Superior temporal gyrus (tissue), 1 donor: ENCODE data around the gene NCR2.

Source experiments
- DNase-seq: peaks from one replicate; pipeline ENCODE4 v3.0.0-alpha.2; 2016; ENCODE audit errors: extremely low spot score

Gene NCR2

DNA sequence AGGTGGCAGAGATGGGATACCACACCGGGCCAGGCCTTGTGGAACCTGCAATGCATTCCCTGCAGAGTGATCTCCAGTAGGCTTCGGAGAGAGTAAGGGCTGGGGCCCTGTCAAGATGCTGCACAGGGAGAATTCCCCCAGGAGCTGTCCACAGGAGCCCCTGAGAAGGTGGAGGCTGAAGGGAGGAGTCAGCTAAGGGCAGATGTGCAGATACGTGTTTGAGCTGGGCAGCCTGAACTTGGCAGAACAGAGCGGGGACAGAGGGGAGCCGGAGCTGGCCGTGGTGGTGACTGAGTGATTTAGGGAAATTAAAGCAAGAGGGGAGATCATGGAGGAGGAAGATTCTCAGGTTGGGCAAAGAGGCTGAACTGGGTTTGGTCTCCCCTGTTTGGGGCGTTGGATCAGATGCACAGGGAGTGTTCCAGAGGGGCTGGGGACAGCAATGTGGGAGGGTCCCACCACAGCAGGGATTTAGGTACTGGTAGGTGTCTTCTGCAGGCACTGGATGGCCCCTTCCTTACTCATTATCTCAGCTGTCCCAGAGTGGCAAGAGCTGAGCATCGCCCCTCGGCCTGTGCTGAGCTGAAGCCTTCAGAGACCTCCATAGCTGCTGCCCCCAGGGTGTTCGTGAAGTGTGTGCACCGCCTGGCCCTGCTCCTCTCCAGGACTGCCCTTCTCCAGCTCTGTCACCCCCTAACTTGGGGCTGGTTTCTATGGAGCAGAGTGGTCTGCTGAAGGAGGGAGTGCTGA is 3.8 kb upstream of the NCR2 start:
- DNase-seq: no peak

DNA sequence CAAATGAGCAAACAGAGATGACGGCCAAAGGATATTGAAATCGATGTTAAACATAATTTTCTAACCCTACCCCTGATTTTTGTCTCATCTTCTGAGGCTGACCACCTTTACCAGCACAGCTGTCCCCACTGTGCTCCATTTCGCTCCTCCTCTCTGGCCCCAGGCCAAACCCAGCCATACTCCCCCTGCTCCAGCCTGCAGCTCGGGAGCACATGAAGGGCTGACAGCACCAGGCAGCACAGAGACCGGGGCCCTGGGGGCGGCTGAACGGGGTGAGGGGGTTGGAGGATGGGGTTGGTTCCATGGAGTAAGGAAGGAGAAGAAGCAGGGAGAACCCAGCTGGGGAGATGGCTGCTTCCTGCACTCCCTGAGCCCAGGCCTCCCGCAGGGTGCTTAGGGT is 3.2 kb upstream of the NCR2 start:
- DNase-seq: no peak

DNA sequence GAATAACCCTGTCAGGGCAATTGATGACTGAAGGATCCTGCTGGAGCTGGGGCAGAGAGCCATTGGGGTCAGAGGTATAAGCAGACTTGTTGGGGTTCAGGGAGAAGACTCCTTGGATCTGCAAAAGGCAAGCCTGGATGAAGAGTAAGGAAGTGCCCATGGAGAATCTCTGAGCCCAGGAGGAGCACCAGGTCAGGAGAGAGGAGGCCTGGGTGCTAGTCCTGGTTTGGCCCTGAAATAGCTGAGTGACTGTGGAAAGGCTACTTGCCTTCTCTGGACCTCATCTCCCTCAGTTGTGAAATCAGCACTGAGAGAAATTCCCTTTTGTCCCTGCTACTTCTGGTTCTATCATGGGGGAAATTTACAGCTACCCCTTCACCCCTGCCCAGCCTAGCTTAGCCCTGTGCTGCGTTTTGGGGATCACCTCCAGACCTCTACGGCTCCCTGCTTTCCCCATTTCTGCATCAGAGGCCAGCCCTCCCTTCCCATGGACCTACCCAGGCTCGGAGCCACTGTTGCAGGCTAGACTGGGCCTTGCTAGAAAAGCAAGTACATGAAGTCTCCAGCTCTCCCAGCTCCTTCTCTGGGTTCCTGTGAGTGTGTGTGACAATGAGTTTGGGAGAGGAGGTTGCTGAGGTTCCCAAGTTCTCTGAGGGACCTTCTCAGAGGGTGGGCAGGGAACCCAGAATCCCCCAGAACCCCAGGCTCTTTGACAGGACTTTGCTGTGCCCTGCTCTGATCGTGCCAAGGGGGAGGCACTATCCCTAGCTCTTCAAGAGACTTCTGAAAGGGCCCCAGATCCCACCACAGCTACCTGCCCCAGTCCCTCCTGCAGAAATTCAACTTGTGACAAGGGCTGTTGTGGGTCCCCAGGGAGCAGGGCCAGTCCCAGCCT is 2.3 kb upstream of the NCR2 start:
- no peak for DNase-seq

DNA sequence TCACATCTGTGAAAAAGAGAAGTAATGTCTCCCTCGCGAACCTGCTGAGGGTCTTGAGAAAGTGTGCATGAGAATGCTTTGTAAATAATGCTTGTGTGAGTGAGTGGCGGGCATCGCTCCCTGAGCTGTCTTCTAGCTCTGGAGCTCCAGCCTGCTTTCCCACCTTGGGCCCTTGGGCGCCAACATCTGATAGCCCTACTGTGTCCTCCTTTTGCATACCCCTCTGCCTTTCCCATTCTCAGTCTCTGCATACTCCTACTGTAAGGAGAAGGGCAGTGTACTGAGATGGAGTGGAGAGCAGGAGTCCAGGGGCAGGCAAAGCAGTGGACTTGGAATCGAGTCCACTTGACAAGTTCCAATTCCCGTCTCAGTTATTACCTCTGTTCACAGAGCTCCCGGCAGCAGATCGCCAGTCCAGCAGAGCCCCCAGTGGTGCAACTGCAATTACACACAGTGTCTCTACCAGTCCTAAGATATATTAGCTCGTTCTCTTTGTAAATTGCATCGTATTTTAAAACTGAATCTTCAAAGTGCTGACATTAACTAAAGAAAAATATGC is 847 bp upstream of the NCR2 start:
- DNase-seq: no peak

DNA sequence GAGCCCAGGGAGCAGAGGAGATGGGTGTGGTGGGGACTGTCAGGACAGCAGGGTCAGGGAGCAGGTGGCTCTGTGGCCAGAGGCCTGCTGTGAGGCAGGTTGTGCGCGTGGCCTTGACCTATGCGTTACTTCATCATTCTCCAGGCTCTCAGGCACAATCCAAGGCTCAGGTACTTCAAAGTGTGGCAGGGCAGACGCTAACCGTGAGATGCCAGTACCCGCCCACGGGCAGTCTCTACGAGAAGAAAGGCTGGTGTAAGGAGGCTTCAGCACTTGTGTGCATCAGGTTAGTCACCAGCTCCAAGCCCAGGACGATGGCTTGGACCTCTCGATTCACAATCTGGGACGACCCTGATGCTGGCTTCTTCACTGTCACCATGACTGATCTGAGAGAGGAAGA is 535 bp downstream of the NCR2 start:
- DNase-seq: no peak

DNA sequence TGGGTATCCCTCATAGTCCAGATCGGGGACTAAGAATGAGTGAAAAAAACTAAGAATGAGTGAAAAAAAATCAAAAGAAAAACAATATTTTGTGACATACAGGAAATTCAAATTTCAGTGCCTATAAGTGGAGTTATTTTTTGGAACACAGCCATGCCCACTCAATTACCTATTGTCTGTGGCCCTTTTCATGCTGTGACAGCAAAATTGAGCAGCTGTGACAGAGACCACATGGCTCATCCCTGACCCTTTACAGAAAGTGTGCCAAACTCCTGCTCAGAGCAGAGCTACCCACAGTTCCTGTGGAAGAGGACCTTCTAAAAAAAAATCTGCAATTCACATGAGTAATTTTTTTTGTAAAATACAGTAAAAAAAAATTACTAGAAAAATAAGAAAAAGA is 1.4 kb downstream of the NCR2 start:
- DNase-seq: no peak

DNA sequence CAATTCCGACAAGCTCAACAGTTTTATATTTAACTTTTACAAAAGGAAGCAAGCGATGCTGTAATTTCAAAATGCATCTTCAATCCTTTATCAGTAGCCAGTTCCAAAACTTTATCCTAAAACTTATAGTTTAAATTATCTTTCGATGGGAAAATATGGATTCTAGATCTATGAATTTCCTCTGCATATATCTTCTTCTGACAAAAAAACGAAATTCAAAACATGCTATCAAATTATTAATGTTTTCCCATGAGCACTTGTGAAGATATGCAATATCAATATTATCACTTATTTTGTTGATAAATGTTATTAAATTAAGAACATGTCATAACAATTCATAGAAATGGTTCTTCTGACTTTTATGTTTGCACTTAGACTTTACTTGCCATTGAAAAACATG is 2.3 kb downstream of the NCR2 start:
- no peak for DNase-seq

DNA sequence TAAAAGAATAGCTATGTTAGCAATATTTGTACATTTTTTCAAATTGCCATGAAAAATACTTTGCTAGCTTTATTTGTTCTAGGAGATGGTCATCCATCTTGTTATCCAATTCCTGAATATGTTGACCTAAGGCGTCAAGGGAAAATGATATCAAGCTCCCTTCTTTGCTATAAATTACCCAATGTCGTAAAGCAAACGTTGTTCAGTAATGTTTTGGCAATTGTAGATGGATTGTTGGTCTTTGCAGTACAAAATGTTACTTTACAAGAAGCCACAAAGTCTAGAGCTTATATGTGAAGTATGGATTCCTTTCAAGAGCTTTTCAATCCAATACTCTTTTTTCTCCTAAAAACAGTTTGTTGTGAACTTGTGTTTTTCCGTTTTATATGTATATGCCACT is 3.3 kb downstream of the NCR2 start:
- DNase-seq: no peak

DNA sequence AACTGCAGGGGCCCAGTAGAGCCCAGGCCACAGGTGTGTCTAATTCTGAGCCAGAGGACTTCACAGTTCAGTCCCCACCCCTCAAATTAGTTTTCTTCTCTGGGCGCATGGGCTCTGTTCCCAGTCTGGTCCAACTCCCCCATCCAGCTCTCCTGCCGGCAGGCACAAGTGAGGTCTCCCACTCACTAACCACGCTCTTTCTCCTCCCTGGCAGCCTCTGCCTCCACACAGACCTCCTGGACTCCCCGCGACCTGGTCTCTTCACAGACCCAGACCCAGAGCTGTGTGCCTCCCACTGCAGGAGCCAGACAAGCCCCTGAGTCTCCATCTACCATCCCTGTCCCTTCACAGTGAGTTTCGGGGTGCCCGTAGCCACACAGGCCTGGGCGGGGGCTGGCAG is 6.2 kb downstream of the NCR2 start:
- DNase-seq: no peak

DNA sequence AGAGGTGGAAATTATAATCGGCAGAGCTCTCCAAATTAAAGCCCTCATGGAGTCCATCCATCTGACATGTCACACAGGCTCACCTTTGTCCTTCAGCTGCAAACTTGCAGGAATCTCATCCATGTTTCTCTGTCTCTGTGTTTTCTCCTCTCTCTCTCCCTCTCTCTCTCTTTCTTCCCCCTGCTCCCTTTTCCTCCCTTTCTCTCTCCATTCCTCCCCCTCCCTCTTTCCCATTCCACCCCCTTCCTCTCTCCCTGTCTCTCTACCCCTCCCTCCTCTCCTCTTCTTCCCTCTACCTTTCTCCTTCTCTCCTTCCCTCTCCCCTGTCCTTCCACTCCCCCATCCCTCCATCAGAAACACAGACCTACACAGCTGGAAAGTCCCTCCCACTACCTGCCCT is 6.8 kb downstream of the NCR2 start:
- no peak for DNase-seq

DNA sequence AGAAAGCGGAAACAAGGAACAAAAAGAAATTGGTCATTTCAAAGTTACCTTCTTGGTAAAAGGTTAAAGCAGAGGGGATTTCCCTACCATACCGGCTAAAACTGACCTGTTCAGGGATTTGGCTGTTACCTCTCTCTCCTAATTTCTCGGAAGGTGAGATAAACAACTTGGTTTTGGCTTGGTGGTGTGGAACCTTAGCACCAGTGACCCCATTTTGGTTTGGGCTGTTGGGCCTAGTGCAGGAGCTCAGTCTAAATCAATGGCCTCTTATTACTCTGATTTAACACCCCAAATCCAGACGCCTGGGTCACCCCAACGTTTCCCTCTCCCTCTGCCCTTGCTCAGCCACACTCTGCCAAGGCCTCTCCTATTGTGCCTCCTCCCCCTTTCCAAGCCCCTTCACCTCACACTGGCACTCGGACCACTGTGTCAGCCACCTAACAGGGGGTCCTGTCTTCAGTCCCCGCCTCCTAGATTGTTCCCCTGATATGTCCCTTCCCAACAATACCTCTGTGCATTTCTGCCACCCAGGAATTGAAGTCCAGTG is 8.3 kb downstream of the NCR2 start:
- no peak for DNase-seq

DNA sequence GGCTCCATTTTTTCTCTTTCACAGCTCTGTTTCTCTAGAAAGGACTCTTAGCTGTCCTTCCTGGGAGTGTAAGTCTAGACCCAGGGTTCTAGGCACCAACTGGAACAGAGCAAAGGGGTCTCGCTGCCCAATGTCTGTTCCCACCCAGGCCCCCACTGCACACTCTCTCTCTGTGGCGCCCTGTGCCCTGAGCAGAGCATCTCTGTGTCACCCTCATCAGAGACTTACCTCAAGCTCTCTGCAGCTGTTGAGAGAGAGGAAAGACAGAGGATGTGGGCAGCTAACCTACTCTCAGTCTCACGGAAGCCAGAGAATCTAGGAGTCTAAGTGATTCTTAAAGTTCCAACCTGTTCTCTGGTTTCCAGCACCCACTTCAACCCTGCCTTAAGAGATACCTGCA is 9.5 kb downstream of the NCR2 start:
- no peak for DNase-seq

DNA sequence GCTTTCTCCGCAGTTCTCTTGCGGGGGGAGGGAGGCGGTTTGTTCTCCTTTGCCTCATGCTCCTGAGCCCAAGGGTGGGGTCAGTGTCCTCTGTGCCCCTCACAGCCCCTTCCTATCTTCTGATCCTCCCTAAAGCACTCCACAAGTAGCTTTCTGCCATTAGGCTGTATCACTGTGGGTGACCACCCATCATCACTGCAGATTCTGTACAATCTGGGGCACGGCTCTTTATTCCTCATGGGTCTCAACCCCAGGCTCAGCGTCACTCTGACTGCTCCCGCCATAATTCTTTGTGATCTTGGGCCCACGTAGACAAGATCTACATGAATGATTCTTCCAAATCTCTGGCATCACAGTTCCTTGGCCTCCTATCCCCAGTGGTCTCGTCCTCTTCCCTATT is 10.5 kb downstream of the NCR2 start:
- DNase-seq: no peak

DNA sequence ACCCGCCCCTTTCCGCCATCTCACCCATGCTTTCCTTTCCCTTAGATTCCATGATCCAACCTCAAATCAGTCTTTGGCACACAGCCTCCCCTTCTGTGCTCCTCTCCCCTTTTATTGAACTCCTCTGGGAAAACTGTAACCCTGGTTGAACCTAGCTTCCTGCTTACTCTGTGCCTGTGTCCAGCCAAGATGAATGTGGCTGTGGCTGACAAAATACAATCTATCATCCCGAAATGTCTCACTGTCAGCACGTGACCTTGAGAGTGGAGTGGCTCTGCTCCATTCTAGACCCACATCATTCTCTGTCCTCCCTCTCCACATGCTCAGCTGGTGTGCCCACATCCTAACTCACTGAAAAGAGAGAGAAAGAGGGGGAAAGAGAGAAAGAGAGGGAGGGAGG is 11.0 kb downstream of the NCR2 start:
- no peak for DNase-seq

DNA sequence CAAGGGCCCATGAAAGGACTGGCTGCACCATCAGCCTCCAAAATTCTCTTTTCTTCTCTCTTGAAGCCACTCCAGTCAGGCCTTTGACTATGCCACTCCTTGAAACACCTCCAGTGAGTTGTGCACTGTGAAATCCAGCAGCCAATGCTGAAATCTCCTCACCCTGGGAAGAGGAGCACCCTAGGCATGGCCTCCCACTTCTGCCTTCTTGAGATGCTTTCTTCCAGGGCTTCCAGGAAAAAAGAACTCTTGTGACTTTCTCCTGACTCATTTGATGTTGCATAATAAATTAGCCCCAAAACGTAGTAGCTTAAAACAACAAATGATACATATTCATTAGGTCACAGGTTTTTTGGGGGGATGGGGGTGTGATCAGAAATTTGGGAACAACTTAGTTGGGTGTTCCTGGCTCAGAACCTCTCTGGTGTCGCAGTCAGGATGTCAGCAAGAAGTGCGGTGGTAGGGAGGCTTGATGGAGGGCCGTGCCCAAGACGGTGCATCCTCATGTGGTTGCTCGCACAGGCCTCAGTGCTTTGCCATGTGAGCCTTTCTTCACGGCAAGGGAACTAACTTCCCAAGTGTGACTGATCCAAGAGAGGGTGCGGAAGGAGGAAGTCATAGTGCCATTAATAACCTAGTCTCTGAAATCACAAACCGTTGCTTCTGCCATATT is 12.1 kb downstream of the NCR2 start:
- DNase-seq: no peak

DNA sequence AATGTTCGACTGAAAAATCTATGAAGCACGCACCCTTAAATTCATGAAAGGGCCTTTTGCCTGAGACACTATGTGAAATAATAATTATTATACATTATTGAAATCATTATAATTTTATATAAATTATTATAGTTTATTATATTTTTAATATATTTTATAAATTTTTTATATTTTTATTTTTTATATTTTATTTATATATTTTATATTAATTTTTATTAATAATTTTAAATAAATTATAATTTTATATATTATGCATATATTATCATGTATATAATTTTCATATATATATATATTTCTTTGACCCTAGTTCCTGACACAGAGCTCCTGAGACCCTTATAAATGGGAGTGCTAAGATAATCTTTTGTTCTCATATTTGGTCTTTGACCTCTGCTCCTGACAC is 13.5 kb downstream of the NCR2 start:
- DNase-seq: no peak

DNA sequence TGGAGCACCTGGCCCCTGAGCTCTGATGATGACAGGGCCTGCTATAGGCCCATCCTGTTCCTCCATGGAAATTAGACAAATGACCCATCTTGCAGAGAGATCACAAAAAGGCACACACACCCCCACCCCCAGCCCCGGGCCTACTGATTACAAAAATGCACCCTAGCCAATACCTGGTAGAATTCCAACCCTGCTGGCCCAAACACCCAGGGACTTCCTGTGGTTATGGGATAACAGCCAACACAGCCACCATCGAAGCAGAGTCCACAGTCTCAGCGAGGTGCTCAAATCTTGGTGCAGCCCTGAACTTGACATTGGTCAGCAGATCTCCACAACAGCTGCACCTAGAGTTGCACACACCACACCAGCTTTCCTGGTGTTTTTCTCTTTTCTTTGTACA is 17.0 kb downstream of the NCR2 start:
- no peak for DNase-seq

DNA sequence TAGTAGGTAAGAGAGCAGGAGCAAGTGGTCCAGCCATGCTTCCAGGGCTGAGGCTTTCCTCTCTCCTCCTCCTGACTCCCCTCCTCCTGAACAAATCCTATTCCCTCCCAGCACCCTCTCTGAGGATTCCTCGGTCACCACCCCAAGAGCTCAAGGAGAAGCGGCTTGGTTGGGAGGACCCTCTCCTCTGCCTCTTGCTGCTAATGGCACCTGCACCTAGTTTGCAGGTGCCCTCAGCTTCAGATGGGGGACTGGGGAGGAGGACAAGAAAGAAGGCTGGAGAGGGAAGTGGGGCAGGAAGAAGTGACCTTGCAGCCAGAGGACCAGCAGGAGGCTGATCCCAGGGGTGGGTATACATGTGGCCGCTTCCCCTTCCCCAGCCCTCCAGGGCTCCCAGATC is 17.5 kb downstream of the NCR2 start:
- DNase-seq: no peak

DNA sequence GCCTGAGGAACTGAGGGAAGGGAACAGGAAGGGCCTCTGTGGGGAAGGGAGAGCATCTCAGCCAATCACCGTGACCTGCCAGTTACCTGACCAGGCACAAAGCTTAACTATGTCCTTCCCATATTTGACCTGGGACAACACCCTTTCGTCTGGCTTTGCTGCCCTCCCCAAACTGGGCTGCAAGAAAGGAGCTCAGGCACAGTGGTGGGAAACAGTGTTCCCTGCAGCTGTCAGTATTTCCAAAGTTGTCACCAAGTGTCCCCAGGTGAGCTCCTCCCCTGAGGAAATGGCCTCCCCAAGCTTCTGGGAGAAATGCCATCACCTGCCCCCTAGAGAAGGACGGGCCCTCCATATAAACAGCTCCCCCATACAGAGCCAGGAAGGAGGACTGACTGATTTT is 17.9 kb downstream of the NCR2 start:
- no peak for DNase-seq

DNA sequence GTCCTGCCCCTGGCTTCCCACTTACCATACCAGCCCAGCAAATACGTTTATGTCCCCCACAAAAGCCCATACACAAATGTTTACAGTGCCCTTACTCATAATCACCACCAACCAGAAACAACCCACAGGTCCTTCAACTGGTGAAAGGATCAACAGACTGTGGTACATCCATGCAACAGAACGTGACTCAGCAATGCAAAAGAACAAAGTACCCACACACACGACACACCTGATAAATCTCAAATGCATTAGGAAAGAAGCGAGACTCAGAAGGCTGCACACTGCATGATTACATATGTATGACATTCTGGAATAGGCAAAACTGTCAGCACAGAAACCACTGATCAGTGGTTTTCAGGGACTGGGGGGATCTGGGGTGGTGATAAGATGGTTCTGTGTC is 20.5 kb downstream of the NCR2 start:
- no peak for DNase-seq

DNA sequence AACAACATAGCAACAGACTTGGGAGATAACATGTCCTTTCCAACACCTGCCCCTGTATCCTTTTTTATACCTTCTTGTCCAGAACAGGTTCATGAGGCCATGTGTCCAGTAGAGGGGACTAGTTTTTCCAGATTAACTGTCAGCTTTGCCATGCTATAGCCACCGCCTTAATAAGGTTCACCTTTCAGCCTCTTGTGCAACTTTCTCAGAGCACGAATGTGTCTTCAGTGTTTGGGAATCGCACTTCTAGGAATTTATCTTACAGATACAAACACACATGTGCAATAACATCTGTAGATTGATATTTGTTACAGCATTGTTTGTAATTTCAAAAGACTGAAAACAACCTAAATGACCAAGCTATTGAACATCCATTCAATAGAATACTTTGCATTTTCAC is 21.4 kb downstream of the NCR2 start:
- DNase-seq: no peak

DNA sequence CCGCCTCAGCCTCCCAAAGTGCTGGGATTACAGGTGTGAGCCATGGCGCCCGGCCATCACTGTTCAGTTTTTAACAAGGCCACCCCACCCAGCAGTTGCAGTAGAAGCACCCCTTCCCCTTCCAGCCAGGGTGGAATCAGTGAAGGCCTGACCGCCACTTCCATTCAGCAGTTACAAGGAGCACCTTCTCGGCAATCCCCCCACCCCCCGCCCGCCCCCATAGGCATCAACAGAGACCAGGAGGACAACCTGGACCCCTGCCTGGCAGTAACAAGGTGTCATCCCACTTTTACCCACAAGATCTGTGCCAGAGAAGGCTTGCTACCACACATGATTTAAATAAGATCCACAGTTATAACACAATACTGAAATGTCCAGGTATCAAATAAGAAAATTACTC is 23.1 kb downstream of the NCR2 start:
- DNase-seq: no peak
